ENCODE results near the gene GREB1L.

Gene GREB1L

DNA sequence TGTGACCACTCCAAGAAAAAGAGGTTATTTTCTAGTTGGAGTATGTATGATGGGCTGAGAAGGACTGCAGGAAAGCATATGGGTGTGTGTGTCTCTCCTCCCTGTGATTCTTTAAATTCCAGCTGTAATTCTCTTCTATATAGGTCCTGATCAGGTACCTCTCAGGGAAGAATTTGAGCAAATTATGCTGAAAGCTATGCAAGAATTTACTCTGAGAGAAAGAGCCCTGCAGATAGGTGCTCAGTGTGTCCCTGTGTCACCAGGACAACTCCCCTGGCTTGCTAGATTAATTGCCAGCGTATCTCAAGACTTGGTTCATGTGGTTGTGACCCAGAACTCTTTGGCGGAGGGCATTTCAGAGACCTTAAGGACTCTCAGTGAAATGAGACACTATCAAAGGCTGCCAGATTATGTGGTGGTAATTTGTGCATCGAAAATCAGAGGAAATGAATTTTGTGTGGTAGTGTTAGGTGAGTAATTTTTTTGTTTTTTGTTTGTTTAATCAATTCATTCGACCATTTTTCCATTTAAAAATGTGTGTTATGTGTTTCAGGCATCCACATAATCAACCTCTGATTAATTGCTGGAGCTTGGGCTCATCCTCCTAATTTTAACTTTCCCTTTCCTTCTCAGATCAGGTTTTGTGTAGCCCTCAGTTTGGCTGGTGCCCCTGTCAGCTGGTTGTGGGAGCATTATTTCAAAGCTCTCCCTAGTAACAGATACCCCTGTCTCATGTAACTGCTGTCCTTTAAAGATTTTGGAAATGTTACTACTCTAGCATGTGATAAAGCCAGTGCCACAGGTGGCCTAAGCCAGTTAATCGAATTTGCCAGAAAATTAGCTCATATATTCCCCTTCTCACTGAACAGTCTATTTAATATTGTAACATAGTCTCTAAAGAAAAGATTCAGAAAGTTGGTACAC is 207.6 kb downstream of the GREB1L start:
- DNase-seq = no peak
- TF ChIP-seq GATA1 (IDR thresholded peaks at IDR 0.05; ENCODE audit: low read depth, low read length) (no peak), POLR2A (IDR thresholded peaks at IDR 0.05; ENCODE audit: low read length) (no peak)

DNA sequence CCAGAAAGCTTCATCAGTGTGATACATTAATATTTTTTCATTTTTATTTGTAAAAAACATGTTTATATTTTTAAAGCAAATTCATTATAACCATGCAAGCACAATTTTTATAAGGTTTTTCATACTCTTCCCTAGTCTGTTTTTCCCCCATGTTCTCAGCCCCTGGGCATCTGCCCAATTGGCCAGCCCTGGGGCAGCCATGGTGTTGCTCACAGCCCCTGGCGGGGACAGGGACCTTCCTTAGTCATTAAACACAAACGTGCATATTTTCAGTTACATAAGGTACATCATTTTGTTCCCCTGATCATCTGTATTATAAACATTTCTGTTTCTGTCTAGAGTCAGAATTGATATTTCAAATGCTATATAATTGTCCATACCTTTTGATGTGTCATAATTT is 208.5 kb downstream of the GREB1L start:
- no peak for DNase-seq
- TF ChIP-seq POLR2A (IDR thresholded peaks at IDR 0.05; ENCODE audit: low read length) (no peak), GATA1 (IDR thresholded peaks at IDR 0.05; ENCODE audit: low read depth, low read length) (no peak)

DNA sequence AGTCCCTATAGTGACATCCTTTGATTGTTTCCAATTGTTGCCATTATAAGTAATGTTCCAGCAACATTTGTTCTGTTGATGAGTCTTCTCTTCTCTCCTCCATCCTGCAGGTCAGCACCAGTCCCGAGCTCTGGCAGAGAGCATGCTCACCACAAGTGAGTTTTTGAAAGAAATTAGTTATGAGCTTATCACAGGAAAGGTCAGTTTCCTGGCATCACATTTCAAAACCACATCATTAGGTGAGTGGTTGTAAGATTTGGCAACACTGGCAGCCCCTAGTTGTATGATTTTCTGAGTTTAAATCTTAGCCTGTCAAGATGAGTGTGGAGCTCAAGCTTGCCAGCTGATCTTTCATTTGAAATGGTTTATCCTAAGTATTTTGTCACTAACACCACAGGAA is 208.9 kb downstream of the GREB1L start:
- no peak for DNase-seq

DNA sequence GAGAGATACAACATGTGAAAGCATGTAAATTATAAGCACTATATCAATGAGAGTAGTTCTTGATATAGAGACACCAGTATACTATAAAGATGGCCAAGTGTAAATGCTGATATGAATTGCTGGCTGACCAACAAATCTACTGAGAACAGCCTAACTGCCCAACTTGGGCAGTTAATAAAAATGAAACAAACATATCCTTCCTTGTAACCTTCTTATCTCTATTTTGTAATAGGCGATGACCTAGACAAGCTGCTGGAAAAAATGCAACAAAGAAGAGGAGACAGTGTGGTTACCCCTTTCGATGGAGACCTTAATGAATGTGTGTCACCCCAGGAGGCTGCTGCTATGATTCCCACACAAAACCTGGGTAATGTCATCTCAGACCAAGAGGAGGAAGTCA is 209.8 kb downstream of the GREB1L start:
- TF ChIP-seq POLR2A (IDR thresholded peaks at IDR 0.05; ENCODE audit: low read length) (no peak), GATA1 (IDR thresholded peaks at IDR 0.05; ENCODE audit: low read depth, low read length) (no peak)
- DNase-seq = no peak

More for the DNA sequence above, 208.9 kb downstream of the GREB1L start:
- TF ChIP-seq GATA1 (IDR thresholded peaks at IDR 0.05; ENCODE audit: low read depth, low read length) (no peak), POLR2A (IDR thresholded peaks at IDR 0.05; ENCODE audit: low read length) (no peak)

DNA sequence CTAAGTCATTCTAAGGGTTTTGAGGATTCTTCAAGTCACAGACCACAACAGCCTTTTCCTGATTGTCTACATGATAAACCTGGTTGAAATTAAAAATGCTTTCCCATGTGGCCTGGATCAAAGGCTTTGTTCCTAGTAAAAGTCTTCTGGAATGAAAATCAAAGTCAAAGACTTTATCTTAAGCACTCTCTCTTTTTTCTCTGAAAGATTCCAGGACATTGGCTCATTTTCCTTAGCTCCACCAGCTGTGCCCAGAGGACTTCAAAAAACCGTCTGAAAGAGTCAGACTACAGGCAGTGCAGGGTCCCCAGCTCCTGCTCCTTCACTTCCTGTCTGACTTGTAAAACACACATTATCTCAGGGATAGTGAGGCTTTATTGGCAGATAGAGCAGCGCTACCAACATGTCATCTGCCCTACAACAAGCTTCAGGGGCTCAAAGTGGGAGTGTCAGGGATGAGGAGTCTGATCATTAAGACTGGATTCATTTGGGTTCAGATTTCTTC is 210.3 kb downstream of the GREB1L start:
- no peak for DNase-seq
- TF ChIP-seq POLR2A (IDR thresholded peaks at IDR 0.05; ENCODE audit: low read length) (no peak), GATA1 (IDR thresholded peaks at IDR 0.05; ENCODE audit: low read depth, low read length) (no peak)

DNA sequence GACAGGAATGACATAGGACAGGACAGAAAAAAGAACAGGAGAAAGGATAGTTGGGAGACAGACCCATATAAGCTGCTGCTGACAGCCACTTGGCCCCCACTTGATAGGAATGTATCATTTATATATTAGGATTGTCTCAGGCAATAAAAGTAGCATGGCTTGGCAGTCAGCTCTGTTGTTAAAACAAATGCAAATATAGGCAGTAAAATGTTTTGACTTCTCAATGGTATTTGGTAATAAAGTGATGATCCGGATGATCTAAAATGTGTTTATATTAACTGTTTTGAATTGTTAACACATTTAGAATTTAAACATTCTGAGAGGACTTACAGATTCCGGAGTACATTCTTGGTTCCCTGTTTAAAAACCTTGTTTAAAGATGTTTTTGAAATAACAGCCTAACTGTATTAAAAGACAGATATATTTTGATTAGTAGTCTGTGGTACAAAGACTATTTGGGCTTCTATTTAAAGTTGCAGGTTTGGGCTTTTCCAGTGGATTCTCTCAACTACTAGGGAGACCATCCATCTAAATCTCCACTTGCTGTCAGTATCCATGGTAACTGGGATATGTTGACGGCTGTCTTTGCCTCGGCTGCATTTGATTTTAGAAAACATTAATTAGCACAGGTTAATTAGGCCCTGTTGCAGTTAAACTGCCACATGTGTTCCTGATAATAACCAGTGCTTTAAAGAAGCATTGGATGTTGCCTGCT is 210.9 kb downstream of the GREB1L start:
- DNase-seq = no peak
- TF ChIP-seq POLR2A (IDR thresholded peaks at IDR 0.05; ENCODE audit: low read length) (no peak), GATA1 (IDR thresholded peaks at IDR 0.05; ENCODE audit: low read depth, low read length) (no peak)

DNA sequence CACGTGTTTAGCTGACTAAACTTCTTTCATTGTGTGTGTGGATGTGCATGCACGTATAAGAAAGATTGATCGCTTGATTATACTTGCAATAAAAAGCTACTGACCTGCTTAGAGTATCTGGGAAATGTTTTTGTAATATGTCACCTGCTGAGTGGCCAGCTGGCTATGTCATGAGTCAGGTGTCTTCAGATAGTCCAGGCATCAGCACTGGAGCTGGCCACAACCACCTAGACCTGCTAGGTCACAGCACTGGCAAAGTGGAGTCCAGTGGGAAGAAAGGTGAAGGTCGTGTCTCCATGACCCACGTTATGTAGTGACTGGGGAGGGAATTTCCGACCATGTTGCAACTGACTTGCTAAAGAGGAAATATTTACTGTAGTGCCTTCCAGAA is 211.5 kb downstream of the GREB1L start:
- no peak for TF ChIP-seq GATA1 (IDR thresholded peaks at IDR 0.05; ENCODE audit: low read depth, low read length)
- TF ChIP-seq POLR2A (IDR thresholded peaks at IDR 0.05; ENCODE audit: low read length) = no peak

DNA sequence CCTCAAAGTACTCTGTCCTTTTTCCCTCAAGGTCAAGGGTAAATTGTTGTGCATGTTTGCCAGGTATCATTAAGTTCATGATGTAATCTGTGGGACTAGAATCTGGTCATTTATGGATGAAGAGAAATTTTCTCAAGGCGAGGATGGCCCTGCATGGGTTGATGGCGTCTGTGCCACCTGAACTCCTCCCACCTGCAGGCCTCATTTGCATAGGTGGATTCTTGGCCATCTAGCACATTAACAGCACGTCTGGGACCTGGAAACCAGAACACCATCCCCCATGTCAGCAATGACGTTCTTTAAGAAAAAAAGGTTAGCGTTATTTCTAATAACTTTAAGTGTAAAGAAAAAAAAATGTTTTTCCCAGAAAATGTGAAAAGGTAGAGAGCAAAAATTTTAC is 212.7 kb downstream of the GREB1L start:
- no peak for TF ChIP-seq GATA1 (IDR thresholded peaks at IDR 0.05; ENCODE audit: low read depth, low read length)
- TF ChIP-seq POLR2A (IDR thresholded peaks at IDR 0.05; ENCODE audit: low read length) = no peak
- no peak for DNase-seq

More for the DNA sequence above, 211.5 kb downstream of the GREB1L start:
- no peak for DNase-seq

DNA sequence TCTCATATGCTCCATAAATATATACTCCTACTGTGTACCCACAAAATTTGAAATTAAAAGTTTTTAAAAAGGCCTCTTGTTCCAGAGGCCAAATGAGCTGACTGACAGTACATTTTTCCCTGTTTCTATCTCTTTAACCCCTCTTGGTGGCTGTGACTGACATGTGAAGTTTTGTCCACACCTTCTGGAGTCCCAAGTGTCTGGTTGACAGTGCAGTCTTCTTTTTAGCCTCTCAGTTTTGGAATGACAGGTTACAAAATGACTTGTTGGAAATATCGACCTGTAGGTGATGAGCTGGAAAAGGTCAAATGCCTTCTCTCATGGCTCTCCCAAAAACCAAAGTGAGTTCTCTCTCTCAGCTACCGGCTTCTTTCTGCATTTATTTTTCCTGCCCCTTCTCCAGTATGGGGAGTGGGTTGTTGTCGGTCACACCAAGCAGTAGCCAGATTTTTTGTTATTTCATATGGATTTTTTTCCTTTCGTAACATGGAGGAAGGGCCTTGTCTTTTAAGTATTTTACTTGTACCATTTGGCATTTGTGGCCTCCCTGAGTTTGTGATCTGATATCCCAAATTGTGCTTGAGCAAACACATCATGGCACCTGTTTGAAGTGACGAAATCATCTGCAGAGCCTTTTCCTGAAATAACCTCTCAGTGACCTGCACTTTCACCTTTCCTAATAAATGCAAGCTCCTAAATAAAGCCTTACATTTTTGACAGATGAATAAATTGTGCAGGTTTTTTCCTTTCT is 214.6 kb downstream of the GREB1L start:
- no peak for DNase-seq
- no peak for TF ChIP-seq POLR2A (IDR thresholded peaks at IDR 0.05; ENCODE audit: low read length)
- no peak for TF ChIP-seq GATA1 (IDR thresholded peaks at IDR 0.05; ENCODE audit: low read depth, low read length)

DNA sequence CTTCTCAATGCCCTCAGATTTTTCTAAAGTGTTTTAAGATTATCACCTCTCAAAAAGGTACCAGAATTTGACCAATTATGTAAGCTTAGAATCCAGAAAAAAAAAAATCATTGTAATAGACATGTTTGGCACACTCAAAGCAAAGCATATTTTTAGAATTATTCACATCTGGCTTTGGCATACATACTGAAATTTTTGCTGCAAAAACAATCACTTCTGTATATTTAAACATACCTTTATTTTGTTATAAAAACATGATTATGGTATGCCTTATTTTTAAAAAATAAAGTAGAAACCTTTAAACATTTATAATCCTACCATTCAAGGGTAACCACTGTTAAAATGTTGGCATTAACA is 215.1 kb downstream of the GREB1L start:
- DNase-seq = no peak
- TF ChIP-seq POLR2A (IDR thresholded peaks at IDR 0.05; ENCODE audit: low read length) (no peak), GATA1 (IDR thresholded peaks at IDR 0.05; ENCODE audit: low read depth, low read length) (no peak)

DNA sequence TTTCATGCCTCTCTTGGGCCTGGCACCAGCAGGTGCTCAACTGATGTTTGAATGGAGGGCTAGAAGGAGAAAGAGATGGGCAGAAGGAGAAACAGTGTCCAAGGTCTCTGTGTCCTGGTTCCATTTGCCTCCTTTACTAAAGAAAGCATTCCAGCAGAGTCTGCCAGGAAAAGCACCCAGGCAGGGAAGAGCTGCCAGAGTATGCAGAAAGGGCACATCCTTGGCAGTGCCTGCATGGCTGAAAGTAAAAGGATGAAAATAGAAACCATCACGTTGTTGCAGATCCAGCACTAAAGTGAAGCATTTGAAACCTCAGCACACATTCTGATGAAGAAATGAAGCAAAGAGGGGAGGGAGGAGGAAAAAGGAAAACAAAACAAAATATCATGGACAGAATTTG is 216.3 kb downstream of the GREB1L start:
- TF ChIP-seq POLR2A (IDR thresholded peaks at IDR 0.05; ENCODE audit: low read length) = no peak
- TF ChIP-seq GATA1 (IDR thresholded peaks at IDR 0.05; ENCODE audit: low read depth, low read length) = no peak
- no peak for DNase-seq

DNA sequence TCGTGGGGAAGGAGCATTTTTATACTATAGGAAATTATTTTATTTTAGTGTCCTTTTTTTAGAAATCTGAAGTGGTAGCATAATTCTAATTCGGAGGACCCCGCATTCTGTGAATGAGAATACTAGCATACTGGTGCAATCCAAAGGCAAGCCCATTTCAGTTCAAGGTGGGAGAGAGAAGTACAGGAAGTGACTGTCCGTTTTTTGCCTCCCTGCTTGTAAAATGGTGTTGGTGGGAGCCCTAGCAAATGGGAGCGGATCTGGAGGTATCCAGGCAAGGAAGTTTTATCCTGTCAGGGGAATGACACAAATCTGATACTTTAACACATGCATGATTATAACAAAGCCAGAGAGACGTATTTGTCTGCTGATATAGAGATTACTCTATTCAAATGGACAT is 216.8 kb downstream of the GREB1L start:
- no peak for DNase-seq
- TF ChIP-seq GATA1 (IDR thresholded peaks at IDR 0.05; ENCODE audit: low read depth, low read length) (no peak), POLR2A (IDR thresholded peaks at IDR 0.05; ENCODE audit: low read length) (no peak)

DNA sequence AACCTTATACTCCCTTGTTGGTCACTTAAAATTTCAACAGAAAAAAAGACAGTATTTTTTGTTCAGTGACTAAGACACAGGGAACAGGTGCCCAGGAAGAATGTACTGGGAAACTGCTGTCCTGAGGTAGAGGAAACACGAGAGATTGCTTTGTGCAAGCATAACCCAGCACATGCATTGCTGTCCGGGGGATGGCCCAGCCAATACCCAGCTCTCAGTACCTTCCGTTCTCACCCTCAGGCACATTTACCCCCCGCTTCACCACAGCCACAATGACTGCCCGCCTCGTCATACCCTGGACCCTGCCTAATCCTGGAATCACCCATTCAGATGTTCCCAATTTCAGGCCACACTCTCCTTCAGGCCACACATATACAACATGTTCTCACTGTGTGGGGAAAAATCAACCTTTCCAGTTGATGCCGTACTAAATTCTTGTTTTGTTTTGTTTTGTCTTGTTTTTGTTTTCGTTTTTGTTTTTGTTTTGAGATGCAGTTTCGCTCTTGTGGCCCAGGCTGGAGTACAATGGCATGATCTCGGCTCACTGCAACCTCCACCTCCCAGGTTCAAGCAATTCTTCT is 217.8 kb downstream of the GREB1L start:
- no peak for DNase-seq
- no peak for TF ChIP-seq GATA1 (IDR thresholded peaks at IDR 0.05; ENCODE audit: low read depth, low read length)

DNA sequence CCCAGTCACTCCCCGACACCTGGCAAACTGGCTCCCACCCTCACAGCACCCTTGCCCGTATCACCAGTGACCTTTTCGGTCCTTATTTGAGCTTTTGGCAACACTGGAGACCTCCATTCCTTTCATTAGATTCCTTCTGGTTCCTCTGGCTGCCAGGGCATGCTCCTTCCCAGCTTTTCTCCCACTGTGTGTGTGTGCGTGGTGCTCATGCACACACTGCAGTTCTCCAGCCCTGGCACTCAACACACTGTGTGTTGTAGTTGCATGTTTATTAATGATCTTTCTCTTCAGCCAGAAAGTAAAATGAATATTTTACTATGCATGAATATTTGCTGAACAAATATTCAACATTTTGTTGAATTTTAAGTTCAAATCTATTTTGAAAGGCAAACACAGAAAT is 219.4 kb downstream of the GREB1L start:
- no peak for DNase-seq
- no peak for TF ChIP-seq POLR2A (IDR thresholded peaks at IDR 0.05; ENCODE audit: low read length)
- no peak for TF ChIP-seq GATA1 (IDR thresholded peaks at IDR 0.05; ENCODE audit: low read depth, low read length)

All from erythroblast (primary cell).